ENCODE data around the gene GNAI3. TPM values are rescaled to one million over a fixed set of nuclear protein-coding genes. Genes with fewer than 3 reads are reported as not detected.

The GNAI3 gene
- total RNA-seq (2013): 12.2 TPM
- polyA plus RNA-seq (10 to 100 TPM in 2 of 3 donors, 1 to 10 TPM in 1; 3.0 to 14.2 (median 10.4) TPM), polyA minus RNA-seq (4.8 and 5.8 TPM in 2 replicates), total RNA-seq (195 to 336 (median 252) reads per million in 11 experiments)

DNA sequence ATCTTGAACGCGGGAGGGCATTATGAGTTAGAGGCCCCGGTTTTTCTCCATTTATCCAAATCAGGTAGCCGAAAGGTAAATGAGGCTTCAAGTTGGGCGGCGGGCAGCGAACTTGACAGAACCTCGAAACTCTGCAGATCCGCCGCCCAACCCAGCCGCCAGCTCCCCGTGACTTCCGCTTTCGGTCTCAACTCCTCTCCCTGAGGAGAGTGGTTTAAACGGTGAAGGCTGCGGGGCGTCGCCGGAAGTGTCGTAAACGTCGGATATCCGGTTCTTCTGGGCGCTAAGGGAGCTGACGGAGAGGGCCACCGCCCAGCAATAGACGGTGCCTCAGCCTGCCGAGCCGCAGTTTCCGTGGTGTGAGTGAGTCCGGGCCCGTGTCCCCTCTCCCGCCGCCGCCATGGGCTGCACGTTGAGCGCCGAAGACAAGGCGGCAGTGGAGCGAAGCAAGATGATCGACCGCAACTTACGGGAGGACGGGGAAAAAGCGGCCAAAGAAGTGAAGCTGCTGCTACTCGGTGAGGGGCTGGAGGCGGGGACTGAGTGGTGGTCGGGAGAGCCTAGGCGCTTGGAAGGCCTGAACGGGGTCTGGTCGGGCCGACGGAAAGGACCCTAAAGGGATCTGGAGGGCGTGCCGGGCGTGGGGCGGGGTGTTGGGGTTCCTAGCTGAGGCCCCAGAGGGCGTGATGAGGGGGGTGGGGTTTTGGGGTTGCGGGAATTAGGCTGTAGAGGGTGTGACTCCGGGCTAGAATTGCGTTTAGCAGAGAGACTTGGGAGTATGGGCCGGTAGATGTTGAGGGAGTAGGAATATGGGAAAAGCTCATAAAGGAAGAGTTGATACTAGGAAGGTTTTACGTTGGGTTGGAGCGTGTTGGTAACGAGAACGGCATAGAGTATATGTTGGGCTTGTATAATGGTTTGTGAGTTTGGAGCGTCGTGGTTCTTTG, at the start of gene GNAI3:
Gene GNAI3, plus strand, starts transcription at position 295 of the 947 bp plus-strand sequence. Its CDS starts 106 bp downstream, at position 401.
- peaks cover 0 to 3% (median 0%) of the 10 kb centered on the region in 7 donors for H3K9me3 Mint-ChIP-seq
- peaks cover 72% of the 10 kb centered on the region for H3K79me2 ChIP-seq (ENCODE audit: insufficient read depth, low read length)
- H3K4me1 ChIP-seq (ENCODE audit: control insufficient read depth in 1 of 2, insufficient read depth in 2 of 2, low read length in 2 of 2): peaks cover 23 to 52% of the 10 kb centered on the region in 2 donors
- H3K4me2 ChIP-seq (replicated peaks; ENCODE audit: extremely low read depth, low read length, poor library complexity, severe bottlenecking): peak within 1 kb of the TSS; percentile 97
- H3K4me3 ChIP-seq (replicated peaks in 1 of 3; ENCODE audit: low read depth in 2 of 3, low read length in 3 of 3): peak within 1 kb of the TSS; percentile 73 to 99 (median 96)
- peak within 1 kb of the TSS; percentile 96 to 99 for H3K27ac ChIP-seq (ENCODE audit: low read depth in 1 of 2, low read length in 2 of 2)
- peak; percentile 98 to 99 (median 98) for DNase-seq
- WGBS (ENCODE audit: insufficient coverage): 0% methylated on average over 68 of the region's 68 CpGs
- H3K36me3 ChIP-seq (replicated peaks in 1 of 2; ENCODE audit: control insufficient read depth in 1 of 2, insufficient read depth in 2 of 2, low read length in 2 of 2): no peaks in the 10 kb centered on the region
- intact Hi-C loops (cut with micrococcal nuclease): loop anchor here (2.0 to 10.0 kb wide), 4 partner anchors 72 to 436 kb away; partner anchors contain the start of gene AHCYL1 (in 1 of the 2)
- peak within 1 kb of the TSS; percentile 99 to 100 for H3K4me3 Mint-ChIP-seq
- H3K9ac ChIP-seq (ENCODE audit: insufficient read depth, low read length, poor library complexity, severe bottlenecking): peak within 1 kb of the TSS; percentile 97
- no peaks in the 10 kb centered on the region for H3K9me3 ChIP-seq (replicated peaks in 1 of 2; ENCODE audit: control insufficient read depth in 1 of 2, insufficient read depth in 1 of 2, low read length in 2 of 2)
- peaks cover 49% of the 10 kb centered on the region for H4K20me1 ChIP-seq (ENCODE audit: insufficient read depth, low read length)
- H3K27me3 ChIP-seq (ENCODE audit: control insufficient read depth in 2 of 2, insufficient read depth in 2 of 2, low read length in 2 of 2): no peaks in the 10 kb centered on the region
- TF ChIP-seq, protein P1, sequence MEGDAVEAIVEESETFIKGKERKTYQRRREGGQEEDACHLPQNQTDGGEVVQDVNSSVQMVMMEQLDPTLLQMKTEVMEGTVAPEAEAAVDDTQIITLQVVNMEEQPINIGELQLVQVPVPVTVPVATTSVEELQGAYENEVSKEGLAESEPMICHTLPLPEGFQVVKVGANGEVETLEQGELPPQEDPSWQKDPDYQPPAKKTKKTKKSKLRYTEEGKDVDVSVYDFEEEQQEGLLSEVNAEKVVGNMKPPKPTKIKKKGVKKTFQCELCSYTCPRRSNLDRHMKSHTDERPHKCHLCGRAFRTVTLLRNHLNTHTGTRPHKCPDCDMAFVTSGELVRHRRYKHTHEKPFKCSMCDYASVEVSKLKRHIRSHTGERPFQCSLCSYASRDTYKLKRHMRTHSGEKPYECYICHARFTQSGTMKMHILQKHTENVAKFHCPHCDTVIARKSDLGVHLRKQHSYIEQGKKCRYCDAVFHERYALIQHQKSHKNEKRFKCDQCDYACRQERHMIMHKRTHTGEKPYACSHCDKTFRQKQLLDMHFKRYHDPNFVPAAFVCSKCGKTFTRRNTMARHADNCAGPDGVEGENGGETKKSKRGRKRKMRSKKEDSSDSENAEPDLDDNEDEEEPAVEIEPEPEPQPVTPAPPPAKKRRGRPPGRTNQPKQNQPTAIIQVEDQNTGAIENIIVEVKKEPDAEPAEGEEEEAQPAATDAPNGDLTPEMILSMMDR (IDR thresholded peaks at IDR 0.05): no peak
- H3K36me3 Mint-ChIP-seq: peaks cover 2 to 9% of the 10 kb centered on the region in 2 donors
- H2AFZ ChIP-seq (ENCODE audit: insufficient read depth, low read depth, low read length, poor library complexity, severe bottlenecking): peak within 1 kb of the TSS; percentile 88
- H3K27me3 Mint-ChIP-seq (ENCODE audit: low read depth in 3 of 3): no peaks in the 10 kb centered on the region
- H3K27ac Mint-ChIP-seq: peak within 1 kb of the TSS; percentile 99 to 100 (median 100)
- H3K4me1 Mint-ChIP-seq: peaks cover 50% of the 10 kb centered on the region

DNA sequence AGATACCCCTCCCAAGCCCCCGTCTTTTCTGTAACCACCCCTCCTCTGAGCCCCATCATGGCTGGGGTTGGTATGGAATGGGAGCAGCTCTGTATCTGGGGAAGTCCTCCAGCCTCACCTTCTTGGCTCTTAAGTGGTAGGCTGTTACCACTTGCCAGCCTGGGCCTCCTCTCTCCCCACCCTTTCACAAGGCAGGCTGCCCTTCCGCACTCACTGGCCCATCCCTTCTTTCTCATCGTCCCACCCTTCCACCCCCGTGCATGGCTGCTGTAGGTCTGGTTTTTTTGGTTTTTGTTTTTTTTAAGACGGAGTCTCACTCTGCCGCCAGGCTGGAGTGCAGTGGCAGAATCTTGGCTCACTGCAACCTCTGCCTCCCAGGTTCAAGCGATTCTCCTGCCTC, 49.3 kb upstream of the GNAI3 start:
- peaks cover 0 to 1% (median 0%) of the 10 kb centered on the region in 3 donors for H3K27me3 Mint-ChIP-seq (ENCODE audit: low read depth in 3 of 3)
- peaks cover 45% of the 10 kb centered on the region for H3K79me2 ChIP-seq (ENCODE audit: insufficient read depth, low read length)
- no peak overlapping the region for H2AFZ ChIP-seq (ENCODE audit: insufficient read depth, low read depth, low read length, poor library complexity, severe bottlenecking)
- peaks cover 13 to 20% of the 10 kb centered on the region in 2 donors for H3K4me1 ChIP-seq (ENCODE audit: control insufficient read depth in 1 of 2, insufficient read depth in 2 of 2, low read length in 2 of 2)
- no peak for DNase-seq
- peaks cover 54 to 67% of the 10 kb centered on the region in 2 donors for H3K36me3 Mint-ChIP-seq
- H4K20me1 ChIP-seq (ENCODE audit: insufficient read depth, low read length): peaks cover 74% of the 10 kb centered on the region
- TF ChIP-seq, protein P1 (IDR thresholded peaks at IDR 0.05): no peak
- H3K9me3 ChIP-seq (replicated peaks in 1 of 2; ENCODE audit: control insufficient read depth in 1 of 2, insufficient read depth in 1 of 2, low read length in 2 of 2): no peaks in the 10 kb centered on the region
- no peak overlapping the region for H3K27ac Mint-ChIP-seq
- H3K4me3 Mint-ChIP-seq: no peak overlapping the region
- H3K4me1 Mint-ChIP-seq: peaks cover 36% of the 10 kb centered on the region
- intact Hi-C loops (cut with micrococcal nuclease): no loop called here
- no peaks in the 10 kb centered on the region for H3K9me3 Mint-ChIP-seq
- H3K27me3 ChIP-seq (ENCODE audit: control insufficient read depth in 2 of 2, insufficient read depth in 2 of 2, low read length in 2 of 2): no peaks in the 10 kb centered on the region
- H3K4me3 ChIP-seq (replicated peaks in 1 of 3; ENCODE audit: low read depth in 2 of 3, low read length in 3 of 3): no peak overlapping the region
- H3K27ac ChIP-seq (ENCODE audit: low read depth in 1 of 2, low read length in 2 of 2): no peak overlapping the region
- peaks cover 47 to 78% of the 10 kb centered on the region in 2 donors for H3K36me3 ChIP-seq (replicated peaks in 1 of 2; ENCODE audit: control insufficient read depth in 1 of 2, insufficient read depth in 2 of 2, low read length in 2 of 2)
- H3K9ac ChIP-seq (ENCODE audit: insufficient read depth, low read length, poor library complexity, severe bottlenecking): no peak overlapping the region
- H3K4me2 ChIP-seq (replicated peaks; ENCODE audit: extremely low read depth, low read length, poor library complexity, severe bottlenecking): no peak overlapping the region
- 100% methylated on average over 1 of the region's 7 CpGs for WGBS (ENCODE audit: insufficient coverage)
